Neural progenitor cell (in vitro differentiated cells): ENCODE data around the gene PRDM10. TPM values are rescaled to one million over a fixed set of nuclear protein-coding genes. Genes with fewer than 3 reads are reported as not detected.
"Not testable (repeated sequence)": the region's sequence is repeated elsewhere in the genome, so short reads cannot be mapped to it uniquely, and the experiment has no call there.

Source experiments
- DNase-seq: peaks from one replicate; pipeline ENCODE4 v3.0.0-alpha.2; 2016; ENCODE audit warnings: low spot score
- H2AFZ ChIP-seq: fragments of 200-600 bp; sonication (generic); replicated peaks from 2 replicates; pipeline ENCODE4 v1.6.1; 2016; ENCODE audit warnings: antibody characterized with exemption
- H3F3A ChIP-seq: fragments of 200-600 bp; sonication (generic); 2 replicates; pipeline ENCODE4 v1.6.1; 2016; ENCODE audit warnings: antibody characterized with exemption, low read depth
- H3K27ac ChIP-seq: fragments of 200-600 bp; sonication (generic); 2 replicates; pipeline ENCODE4 v1.5.1; 2016; ENCODE audit warnings: mild to moderate bottlenecking
- H3K27me3 ChIP-seq: fragments of 200-600 bp; sonication (generic); 2 replicates; pipeline ENCODE4 v1.6.1; 2016; ENCODE audit warnings: mild to moderate bottlenecking, moderate library complexity
- H3K36me3 ChIP-seq: fragments of 200-600 bp; sonication (generic); 2 replicates; pipeline ENCODE4 v1.5.1; 2016
- H3K4me1 ChIP-seq: fragments of 200-600 bp; sonication (generic); 2 replicates; pipeline ENCODE4 v1.6.1; 2016; ENCODE audit warnings: mixed run types
- H3K4me2 ChIP-seq: fragments of 200-600 bp; sonication (generic); 2 replicates; pipeline ENCODE4 v1.6.1; 2016
- H3K4me3 ChIP-seq: fragments of 200-600 bp; sonication (generic); 2 replicates; pipeline ENCODE4 v1.5.1; 2016
- H3K79me2 ChIP-seq: fragments of 200-600 bp; sonication (generic); 2 replicates; pipeline ENCODE4 v1.6.1; 2016; ENCODE audit warnings: low read depth
- H3K9ac ChIP-seq: fragments of 200-600 bp; sonication (generic); 2 replicates; pipeline ENCODE4 v1.6.1; 2016
- H3K9me3 ChIP-seq: fragments of 200-600 bp; sonication (generic); 2 replicates; pipeline ENCODE4 v1.5.1; 2016; ENCODE audit warnings: low read depth
- H4K20me1 ChIP-seq: fragments of 200-600 bp; sonication (generic); 2 replicates; pipeline ENCODE4 v1.6.1; 2016; ENCODE audit warnings: low read depth
- H3K27ac Mint-ChIP-seq: 3 replicates; pipeline ENCODE4 v1.8.0; 2021; ENCODE audit warnings: mixed read lengths
- H3K27me3 Mint-ChIP-seq: 2 replicates; pipeline ENCODE4 v1.8.0; 2022; ENCODE audit warnings: low read depth, mild to moderate bottlenecking, inconsistent platforms, moderate library complexity, mixed read lengths; ENCODE audit not compliant: insufficient read depth
- H3K36me3 Mint-ChIP-seq: 3 replicates; pipeline ENCODE4 v1.8.0; 2021; ENCODE audit warnings: mixed read lengths
- H3K4me1 Mint-ChIP-seq: 3 replicates; pipeline ENCODE4 v1.8.0; 2021; ENCODE audit warnings: mixed read lengths
- H3K4me3 Mint-ChIP-seq: 3 replicates; pipeline ENCODE4 v1.8.0; 2021; ENCODE audit warnings: mild to moderate bottlenecking, moderate library complexity, mixed read lengths
- H3K9me3 Mint-ChIP-seq: 3 replicates; pipeline ENCODE4 v1.8.0; 2020; ENCODE audit warnings: mixed read lengths
- EZH2 ChIP-seq: fragments of 200-600 bp; sonication (generic); IDR thresholded peaks from 2 replicates; pipeline ENCODE4 v1.6.1; 2017; ENCODE audit warnings: antibody characterized with exemption, mild to moderate bottlenecking, moderate library complexity
- EZH2phosphoT487 ChIP-seq: fragments of 200-600 bp; sonication (generic); IDR thresholded peaks from 2 replicates; pipeline ENCODE4 v1.6.1; 2017; ENCODE audit warnings: antibody characterized with exemption
- total RNA-seq: library from RNA; depleted of rRNA; stranded (reverse); fragments of >200 nt; gene quantifications from 2 replicates; pipeline ENCODE4 v1.2.3, GENCODE V29; 2015; ENCODE audit warnings: low replicate concordance
- TF ChIP-seq, protein P1 (sequence below): fragments of 200-600 bp; sonication (generic); IDR thresholded peaks from 2 replicates; pipeline ENCODE4 v1.5.1; 2017; ENCODE audit warnings: antibody characterized with exemption, mild to moderate bottlenecking

The PRDM10 gene
- total RNA-seq, 1 donor from 2014 or later: 16.3 TPM

- Mint-ChIP-seq H3K27me3 (peaks cover 2% of the 10 kb centered on the region), H3K36me3 (peaks cover 9% of the 10 kb centered on the region), H3K27ac (peak overlapping the region; percentile 43), H3K4me3 (peak overlapping the region; percentile 2), H3K9me3 (no peaks in the 10 kb centered on the region), H3K4me1 (peaks cover 30% of the 10 kb centered on the region)
- peaks cover 11% of the 10 kb centered on the region for H3K4me1 ChIP-seq
- no peak overlapping the region for H3K27ac ChIP-seq
- H3K4me2 ChIP-seq: peak overlapping the region; percentile 13
- H3K9ac ChIP-seq: no peak overlapping the region
- DNase-seq: peak; percentile 68
- H3K4me3 ChIP-seq: no peak overlapping the region
- H3K79me2 ChIP-seq: peaks cover 13% of the 10 kb centered on the region
- TF ChIP-seq EZH2phosphoT487 (no peak), EZH2 (no peak)
- TF ChIP-seq, protein P1, sequence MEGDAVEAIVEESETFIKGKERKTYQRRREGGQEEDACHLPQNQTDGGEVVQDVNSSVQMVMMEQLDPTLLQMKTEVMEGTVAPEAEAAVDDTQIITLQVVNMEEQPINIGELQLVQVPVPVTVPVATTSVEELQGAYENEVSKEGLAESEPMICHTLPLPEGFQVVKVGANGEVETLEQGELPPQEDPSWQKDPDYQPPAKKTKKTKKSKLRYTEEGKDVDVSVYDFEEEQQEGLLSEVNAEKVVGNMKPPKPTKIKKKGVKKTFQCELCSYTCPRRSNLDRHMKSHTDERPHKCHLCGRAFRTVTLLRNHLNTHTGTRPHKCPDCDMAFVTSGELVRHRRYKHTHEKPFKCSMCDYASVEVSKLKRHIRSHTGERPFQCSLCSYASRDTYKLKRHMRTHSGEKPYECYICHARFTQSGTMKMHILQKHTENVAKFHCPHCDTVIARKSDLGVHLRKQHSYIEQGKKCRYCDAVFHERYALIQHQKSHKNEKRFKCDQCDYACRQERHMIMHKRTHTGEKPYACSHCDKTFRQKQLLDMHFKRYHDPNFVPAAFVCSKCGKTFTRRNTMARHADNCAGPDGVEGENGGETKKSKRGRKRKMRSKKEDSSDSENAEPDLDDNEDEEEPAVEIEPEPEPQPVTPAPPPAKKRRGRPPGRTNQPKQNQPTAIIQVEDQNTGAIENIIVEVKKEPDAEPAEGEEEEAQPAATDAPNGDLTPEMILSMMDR: no peak
- peaks cover 14% of the 10 kb centered on the region for H3F3A ChIP-seq
- no peaks in the 10 kb centered on the region for H3K9me3 ChIP-seq
- no peaks in the 10 kb centered on the region for H3K36me3 ChIP-seq
- peaks cover 40% of the 10 kb centered on the region for H4K20me1 ChIP-seq
- no peak overlapping the region for H2AFZ ChIP-seq
- H3K27me3 ChIP-seq: no peaks in the 10 kb centered on the region
These were observed 30.0 kb downstream of the PRDM10 start for GRCh38 chr11:129972611-129973010.

GRCh38 chr11:129971856-129972255 lies 30.8 kb downstream of the PRDM10 start:
- H3K9me3 Mint-ChIP-seq, H3K27me3 ChIP-seq, H3K4me3 Mint-ChIP-seq, H3K9me3 ChIP-seq, H3K27me3 Mint-ChIP-seq, H3K9ac ChIP-seq, H2AFZ ChIP-seq, H3K4me3 ChIP-seq, H3K36me3 Mint-ChIP-seq, H3K27ac Mint-ChIP-seq, H3K4me2 ChIP-seq, H3K36me3 ChIP-seq, H3K27ac ChIP-seq, DNase-seq: not testable (repeated sequence)
- H3K4me1 Mint-ChIP-seq: peaks cover 26% of the 10 kb centered on the region
- H3F3A ChIP-seq: peaks cover 14% of the 10 kb centered on the region
- peaks cover 13% of the 10 kb centered on the region for H3K79me2 ChIP-seq
- H4K20me1 ChIP-seq: peaks cover 40% of the 10 kb centered on the region
- peaks cover 11% of the 10 kb centered on the region for H3K4me1 ChIP-seq

DNA sequence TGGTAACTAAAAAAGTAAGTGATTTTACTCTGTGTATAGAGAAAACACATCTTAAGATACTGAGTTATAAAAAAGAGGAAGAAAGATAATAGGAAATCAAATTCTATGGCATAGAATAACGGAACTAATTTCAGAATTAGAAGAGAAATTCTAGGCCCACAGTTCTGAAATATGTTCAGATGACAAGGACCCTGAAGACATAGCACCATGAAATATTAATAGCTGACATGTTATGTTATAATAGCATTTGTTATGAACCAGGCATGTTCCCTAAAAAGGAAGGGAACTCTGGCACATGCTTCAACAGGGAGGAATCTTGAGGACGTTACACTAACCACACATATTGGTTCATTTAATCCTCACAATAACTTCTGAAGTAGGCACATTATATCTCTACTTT lies 32.7 kb downstream of the PRDM10 start:
- no peak overlapping the region for H3K27ac Mint-ChIP-seq
- H3K4me2 ChIP-seq: no peak overlapping the region
- no peak for DNase-seq

More for the DNA sequence above, 32.7 kb downstream of the PRDM10 start:
- H3K4me3 Mint-ChIP-seq: no peak overlapping the region
- no peaks in the 10 kb centered on the region for H3K27me3 Mint-ChIP-seq
- Histone ChIP-seq H3K9me3 (no peaks in the 10 kb centered on the region), H3K27me3 (no peaks in the 10 kb centered on the region), H3K36me3 (no peaks in the 10 kb centered on the region), H3K4me3 (no peak overlapping the region), H4K20me1 (peaks cover 38% of the 10 kb centered on the region), H2AFZ (no peak overlapping the region), H3K4me1 (peaks cover 11% of the 10 kb centered on the region), H3K9ac (no peak overlapping the region), H3F3A (peaks cover 14% of the 10 kb centered on the region), H3K79me2 (peaks cover 13% of the 10 kb centered on the region), H3K27ac (no peak overlapping the region)
- no peaks in the 10 kb centered on the region for H3K9me3 Mint-ChIP-seq
- peaks cover 23% of the 10 kb centered on the region for H3K4me1 Mint-ChIP-seq
- peaks cover 6% of the 10 kb centered on the region for H3K36me3 Mint-ChIP-seq
- no peak for TF ChIP-seq EZH2phosphoT487
- TF ChIP-seq EZH2: no peak
- TF ChIP-seq, protein P1: no peak
